Stimulated activated CD8-positive, alpha-beta memory T cell treated with anti-CD3 and anti-CD28 coated beads, Interleukin-15, amount 100 ng/mL, for 4 hours (primary cell): ENCODE measurements around the gene SPRY2.

Source experiments
- DNase-seq, 2 donors: peaks; one replicate each; pipeline ENCODE4 v3.0.0-alpha.2; 2020; ENCODE audit warnings: low read depth in 2 of 2

Gene SPRY2

DNA sequence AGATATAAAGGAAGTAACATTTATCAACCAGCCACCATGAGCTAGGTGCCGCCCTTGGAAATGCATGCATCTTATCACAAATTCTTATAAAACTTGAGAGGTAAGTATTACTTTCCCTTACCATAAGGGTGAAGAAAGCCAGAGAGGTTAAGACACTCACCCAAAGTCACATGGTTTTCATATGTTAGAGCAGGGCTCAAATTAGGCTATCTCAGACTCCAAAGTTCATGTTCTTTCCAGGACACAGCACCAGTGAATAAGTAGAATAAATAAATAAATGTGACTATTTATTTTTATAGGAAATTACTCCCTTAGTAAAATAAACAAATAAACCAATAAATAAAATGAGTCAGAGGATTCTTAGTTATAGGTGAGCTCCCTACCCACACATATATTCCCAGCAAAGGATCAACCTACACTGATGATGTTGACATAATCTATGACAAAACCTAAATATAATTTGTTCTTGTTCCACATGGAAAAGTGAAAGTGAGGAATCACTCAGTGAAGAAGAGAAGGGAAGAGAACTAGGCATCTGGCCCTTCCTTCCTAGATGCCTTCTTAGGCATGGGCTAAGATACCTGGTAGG is 27.2 kb downstream of the SPRY2 start:
- DNase-seq: no peak

DNA sequence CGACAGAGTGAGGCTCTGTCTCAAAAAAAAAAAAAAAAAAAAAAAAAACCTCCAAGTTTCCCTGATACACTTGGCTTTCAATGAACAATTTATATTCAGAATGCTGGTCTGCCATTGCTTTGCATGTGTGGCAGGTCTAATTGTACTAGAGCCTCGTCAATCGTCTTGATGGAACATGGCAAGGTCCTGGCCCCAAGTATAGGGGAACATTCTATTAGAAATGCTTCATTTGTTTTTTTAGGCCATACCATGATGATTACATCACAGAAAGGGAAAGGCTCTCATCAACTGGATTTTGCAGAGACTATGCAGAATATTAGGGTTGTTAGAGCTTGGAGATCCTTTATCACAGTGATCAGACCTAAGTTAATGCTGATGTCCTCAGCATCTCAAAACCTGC is 28.0 kb downstream of the SPRY2 start:
- no peak for DNase-seq

- DNase-seq: no peak
Measured at GRCh38 chr13:80312012-80312704, 28.8 kb downstream of the SPRY2 start.

DNA sequence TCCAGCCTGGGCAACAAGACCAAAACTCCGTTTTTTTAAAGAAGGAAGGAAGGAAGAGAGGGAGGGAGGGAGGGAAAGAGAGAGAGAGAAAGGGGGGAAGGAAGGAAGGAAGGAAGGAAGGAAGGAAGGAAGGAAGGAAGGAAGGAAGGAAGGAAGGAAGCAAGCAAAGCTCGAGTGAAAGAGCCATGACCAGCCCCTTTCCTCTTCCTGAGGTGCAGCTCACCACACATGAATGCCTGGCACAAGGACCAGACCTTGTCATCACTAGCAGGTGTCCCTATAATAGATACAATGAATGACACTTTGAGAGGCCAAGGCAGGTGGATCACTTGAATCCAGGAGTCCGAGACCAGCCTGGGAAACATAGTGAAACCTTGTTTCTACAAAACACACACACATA is 31.0 kb downstream of the SPRY2 start:
- no peak for DNase-seq

DNA sequence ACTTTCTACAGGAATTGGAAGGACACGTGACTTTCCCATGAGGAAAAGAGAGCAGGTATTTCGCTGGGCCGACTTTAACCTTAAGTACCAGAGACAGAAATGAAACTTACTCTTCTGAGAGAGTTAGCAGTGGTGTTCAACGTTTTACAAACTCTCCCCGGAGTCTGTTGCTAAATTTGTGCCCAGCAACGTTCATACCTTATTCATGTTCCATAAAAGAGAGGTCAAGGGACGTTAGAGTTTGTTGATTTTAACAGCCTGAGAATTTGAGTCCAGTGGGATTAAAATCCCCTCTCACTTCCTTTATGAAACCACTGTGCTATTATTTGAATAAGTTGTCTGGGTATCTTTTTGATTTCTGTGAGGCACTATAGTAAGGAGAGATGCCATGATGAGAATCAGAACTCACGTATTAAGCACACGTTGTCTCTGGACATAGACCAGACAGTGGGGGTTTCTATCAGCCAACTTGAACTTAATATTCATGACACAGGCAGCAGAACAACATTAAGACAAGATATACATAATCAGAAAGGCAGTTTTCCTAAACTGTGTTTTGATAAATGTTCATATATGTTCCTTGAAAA is 33.4 kb downstream of the SPRY2 start:
- no peak for DNase-seq

DNA sequence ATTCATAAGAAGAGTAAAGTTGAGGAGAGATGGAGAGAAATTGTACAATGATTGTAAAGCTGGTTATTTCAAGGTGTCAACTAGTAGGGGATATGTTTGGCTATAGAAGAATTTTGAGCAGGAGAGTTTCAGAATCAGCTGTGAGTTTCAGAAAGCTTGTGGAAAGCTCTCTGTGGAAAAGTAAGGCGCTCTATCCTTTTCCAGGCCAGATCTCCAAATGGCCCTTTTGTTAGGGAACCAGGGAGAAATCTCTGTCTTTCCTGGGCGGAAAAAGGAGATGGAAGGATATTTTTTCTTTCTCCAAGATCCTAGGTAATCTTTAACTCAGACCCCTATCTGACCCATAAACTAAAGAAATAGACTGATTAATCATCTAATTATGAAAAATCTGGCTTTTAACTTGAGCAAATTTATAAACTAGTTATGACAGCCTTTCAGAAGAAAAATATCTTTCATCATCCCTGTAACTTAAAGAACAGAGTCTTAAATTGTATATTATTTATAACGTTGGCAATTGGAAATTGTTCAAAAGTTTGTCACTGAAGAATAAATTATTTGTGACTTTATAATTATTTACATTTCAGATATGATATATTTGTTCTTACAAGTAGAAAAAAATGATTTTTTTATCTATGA is 34.5 kb downstream of the SPRY2 start:
- DNase-seq: no peak

DNA sequence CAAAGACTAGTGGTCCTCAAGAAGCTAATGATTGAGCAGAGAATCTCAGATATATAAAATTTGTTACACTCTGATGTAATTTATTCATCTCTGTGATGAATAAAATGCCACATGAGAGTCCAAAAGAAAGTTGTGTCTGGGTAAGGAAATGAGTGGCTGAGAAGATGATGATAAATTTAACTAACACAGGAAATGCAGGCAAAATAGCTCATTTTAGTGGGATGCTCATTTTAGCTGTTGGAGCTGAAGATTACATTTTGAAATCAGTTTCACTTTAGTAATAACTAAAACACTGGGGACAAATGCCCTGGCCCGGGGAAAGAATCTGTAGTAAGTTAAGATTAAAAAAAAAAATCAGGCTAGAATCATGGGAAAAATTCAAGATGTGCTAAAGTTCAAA is 35.2 kb downstream of the SPRY2 start:
- no peak for DNase-seq

DNA sequence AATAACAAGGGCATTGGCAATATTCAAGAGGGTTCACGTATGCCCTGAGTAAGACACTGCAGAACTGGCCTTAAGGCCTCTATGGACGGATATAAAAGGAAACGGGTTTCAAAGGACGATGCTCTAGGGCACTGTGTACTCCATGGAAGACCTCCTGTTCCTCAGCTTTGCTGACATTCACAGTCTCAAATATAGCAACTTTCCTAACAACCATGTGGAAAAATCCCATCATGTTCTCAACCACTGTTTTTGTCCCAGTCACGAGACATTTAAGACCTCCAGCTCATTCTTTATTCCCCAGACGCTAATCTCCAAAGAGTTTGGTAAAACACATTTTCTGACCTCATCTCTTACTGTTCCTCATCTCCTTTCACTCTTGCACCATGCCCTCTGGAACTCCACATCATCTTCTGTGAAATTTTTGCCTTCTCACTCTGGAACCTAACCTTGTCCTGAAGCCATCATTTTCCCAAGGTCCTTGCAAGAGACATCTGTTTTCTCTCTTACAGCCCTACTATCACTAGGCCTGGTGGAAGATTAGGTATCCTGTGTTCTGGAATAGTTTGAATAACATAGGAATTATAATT is 37.6 kb downstream of the SPRY2 start:
- no peak for DNase-seq

DNA sequence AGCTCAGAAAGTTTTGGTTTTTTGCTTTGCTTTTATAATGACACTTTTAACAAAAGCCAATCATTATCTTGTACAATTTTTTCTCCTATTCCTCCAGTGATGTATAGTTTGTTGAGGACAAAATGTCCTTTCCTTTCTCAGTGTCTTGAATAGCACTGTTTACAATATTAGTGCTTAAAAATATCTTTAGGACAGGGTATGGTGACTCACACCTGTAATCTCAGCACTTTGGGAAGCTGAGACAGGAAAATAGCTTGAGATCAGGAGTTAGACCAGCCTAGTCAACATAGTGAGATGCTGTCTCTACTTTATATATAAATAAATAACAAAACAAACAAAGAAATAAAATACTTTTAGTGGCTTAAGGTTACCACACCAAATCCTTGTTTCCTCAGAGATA is 41.9 kb downstream of the SPRY2 start:
- no peak for DNase-seq

DNA sequence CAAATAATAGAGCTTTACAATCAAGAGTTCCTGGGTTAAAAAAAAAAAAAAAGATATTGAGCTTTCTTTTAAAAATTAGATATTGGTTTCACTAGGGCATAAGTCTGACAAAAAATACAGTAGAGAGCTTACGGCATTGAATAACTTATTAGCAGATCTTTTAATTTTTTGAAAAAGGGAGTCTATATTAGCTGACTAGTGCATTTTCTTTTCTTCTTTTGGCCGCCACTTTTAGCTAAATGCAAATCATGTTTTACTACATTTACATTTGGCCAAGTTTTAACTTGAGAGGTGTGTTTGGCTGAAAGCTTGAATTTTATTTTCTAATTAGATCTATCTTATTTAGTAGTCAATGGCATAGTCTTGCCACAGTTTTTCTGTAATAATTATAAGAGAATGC is 43.4 kb downstream of the SPRY2 start:
- DNase-seq: no peak

GRCh38 chr13:80297094-80297493 is 43.8 kb downstream of the SPRY2 start:
- no peak for DNase-seq

GRCh38 chr13:80296638-80297037 is 44.3 kb downstream of the SPRY2 start:
- no peak for DNase-seq

DNA sequence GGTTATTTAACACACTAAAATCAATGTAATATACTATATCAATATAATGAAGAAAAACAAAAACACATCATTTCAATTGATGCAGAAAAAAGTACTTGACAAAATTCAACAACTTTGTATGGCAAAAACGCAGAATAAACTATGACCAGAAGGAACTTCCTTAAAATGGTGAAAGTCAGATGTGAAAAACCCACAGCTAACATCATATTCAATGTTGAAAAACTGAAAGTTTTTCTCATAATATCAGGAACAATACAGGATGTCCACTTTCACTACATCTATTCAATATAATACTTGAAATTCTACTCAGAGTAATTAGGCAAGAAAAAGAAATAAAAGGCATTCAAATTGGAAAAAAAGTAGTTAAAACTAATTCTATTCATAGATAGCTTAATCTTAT is 50.3 kb downstream of the SPRY2 start:
- DNase-seq: no peak
